ENCODE measurements around the gene SART3.

DNA sequence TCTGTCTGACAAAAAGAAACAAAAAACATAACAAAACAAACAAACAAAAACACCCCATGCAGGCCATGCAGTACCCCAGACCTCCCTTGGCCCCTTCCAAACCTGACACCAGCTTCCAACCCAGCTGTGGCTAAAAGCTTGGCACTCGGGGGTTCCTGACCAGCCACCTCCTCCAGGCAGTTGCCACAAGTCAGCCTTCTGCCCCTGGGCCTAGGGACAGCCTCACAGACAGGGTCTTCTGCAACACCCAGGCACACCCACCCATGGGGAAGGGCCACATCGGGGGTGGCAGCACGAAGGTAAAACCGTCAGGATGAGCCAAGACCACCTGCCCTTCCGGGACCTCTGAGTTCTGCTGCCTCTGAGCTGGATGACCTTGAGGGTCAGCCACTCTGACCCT is 47.6 kb upstream of the SART3 start:
- TF ChIP-seq, protein P1, sequence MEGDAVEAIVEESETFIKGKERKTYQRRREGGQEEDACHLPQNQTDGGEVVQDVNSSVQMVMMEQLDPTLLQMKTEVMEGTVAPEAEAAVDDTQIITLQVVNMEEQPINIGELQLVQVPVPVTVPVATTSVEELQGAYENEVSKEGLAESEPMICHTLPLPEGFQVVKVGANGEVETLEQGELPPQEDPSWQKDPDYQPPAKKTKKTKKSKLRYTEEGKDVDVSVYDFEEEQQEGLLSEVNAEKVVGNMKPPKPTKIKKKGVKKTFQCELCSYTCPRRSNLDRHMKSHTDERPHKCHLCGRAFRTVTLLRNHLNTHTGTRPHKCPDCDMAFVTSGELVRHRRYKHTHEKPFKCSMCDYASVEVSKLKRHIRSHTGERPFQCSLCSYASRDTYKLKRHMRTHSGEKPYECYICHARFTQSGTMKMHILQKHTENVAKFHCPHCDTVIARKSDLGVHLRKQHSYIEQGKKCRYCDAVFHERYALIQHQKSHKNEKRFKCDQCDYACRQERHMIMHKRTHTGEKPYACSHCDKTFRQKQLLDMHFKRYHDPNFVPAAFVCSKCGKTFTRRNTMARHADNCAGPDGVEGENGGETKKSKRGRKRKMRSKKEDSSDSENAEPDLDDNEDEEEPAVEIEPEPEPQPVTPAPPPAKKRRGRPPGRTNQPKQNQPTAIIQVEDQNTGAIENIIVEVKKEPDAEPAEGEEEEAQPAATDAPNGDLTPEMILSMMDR (conservative IDR thresholded peaks at IDR 0.05), result no peak
- no peak for TF ChIP-seq ZFX (IDR thresholded peaks at IDR 0.05)

All from C4-2B (cell line).